ENCODE measurements around the gene MGLL.
A peak's percentile ranks its signal among the peaks of the same experiment; 100 is the strongest.

Gene MGLL

DNA sequence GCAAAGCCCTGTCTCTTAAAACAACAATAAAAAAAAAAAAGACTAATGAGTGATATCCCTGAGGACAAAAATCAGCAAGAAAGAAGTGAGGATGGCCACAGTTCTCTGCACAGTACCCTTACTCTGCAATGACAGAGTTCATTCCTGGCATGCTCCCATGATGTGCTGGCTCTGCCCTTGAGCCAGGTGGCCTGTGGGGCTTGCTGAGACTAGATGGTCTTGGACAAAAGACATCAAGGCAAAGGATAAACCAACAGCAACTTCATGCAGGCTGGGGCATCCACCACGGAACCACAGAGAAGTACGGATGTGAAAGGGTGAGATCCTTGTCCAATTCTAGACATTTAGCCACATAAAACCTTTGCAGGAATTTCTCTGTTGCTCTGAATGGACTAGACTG lies 12.7 kb downstream of the MGLL start:
- no peak for DNase-seq (ENCODE audit: low read depth)
- no peak overlapping the region for H3K4me3 ChIP-seq (ENCODE audit: control insufficient read depth, low read depth, low read length)
- TF ChIP-seq, protein P1, sequence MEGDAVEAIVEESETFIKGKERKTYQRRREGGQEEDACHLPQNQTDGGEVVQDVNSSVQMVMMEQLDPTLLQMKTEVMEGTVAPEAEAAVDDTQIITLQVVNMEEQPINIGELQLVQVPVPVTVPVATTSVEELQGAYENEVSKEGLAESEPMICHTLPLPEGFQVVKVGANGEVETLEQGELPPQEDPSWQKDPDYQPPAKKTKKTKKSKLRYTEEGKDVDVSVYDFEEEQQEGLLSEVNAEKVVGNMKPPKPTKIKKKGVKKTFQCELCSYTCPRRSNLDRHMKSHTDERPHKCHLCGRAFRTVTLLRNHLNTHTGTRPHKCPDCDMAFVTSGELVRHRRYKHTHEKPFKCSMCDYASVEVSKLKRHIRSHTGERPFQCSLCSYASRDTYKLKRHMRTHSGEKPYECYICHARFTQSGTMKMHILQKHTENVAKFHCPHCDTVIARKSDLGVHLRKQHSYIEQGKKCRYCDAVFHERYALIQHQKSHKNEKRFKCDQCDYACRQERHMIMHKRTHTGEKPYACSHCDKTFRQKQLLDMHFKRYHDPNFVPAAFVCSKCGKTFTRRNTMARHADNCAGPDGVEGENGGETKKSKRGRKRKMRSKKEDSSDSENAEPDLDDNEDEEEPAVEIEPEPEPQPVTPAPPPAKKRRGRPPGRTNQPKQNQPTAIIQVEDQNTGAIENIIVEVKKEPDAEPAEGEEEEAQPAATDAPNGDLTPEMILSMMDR (conservative IDR thresholded peaks at IDR 0.05; ENCODE audit: control insufficient read depth, insufficient read depth, low read depth, low read length): no peak

DNA sequence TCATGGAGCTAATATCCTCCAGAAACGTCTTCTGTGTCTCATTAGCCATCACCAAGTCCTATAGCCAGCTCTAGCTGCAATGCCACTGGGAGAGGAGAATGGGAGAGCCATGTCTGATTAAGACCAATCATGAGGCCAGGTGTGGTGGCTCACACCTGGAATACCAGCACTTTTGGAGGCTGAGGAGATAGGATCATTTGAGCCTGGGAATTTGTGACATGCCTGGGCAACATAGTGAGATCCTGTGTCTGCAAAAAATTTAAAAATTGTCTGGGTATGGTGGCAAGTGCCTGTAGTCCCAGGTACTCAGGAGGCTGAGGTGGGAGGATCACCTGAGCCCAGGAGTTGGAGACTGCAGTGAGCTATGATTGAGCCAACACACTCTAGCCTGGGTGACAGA lies 13.1 kb downstream of the MGLL start:
- no peak for DNase-seq (ENCODE audit: low read depth)
- H3K4me3 ChIP-seq (ENCODE audit: control insufficient read depth, low read depth, low read length): no peak overlapping the region

GRCh38 chr3:127808197-127808596 lies 14.1 kb downstream of the MGLL start:
- TF ChIP-seq, protein P1 (conservative IDR thresholded peaks at IDR 0.05; ENCODE audit: control insufficient read depth, insufficient read depth, low read depth, low read length): no peak
- no peak for DNase-seq (ENCODE audit: low read depth)
- no peak overlapping the region for H3K4me3 ChIP-seq (ENCODE audit: control insufficient read depth, low read depth, low read length)

More for the DNA sequence above, 13.1 kb downstream of the MGLL start:
- TF ChIP-seq, protein P1 (conservative IDR thresholded peaks at IDR 0.05; ENCODE audit: control insufficient read depth, insufficient read depth, low read depth, low read length): no peak

DNA sequence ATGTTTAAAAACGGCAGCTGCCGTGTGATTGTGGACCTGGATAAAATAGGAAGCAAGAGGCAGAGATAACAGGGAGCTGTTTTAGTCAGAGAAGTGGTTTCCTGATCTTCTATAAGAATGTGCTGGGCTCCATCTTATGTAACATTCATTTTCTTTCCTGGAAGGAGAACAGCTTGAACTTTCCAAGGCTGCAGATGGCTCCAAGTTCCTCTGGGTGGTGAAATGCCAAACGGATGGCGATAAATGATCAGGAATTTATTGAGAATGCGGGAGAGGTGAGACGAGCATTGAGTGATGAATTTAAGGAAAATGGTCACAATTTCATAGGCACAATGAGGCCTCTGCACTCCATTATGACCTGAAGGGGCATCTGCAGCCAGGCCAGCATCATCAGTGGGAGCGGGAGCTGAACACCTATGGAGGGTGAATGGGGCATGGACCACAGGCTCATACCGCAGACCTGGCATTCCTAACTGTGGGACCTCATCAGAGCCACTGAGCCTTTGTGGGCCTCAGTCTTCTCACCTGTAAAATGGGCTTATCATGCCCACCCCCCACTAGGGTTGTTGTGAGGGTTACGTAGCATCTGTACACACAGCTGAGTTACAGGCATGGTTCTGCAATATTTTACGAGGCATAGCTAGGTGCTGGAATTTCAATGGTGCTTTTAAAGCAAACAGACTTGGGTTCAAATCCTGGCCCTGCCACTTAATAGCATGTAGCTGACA lies 17.1 kb downstream of the MGLL start:
- H3K4me3 ChIP-seq (ENCODE audit: control insufficient read depth, low read depth, low read length): no peak overlapping the region
- no peak for DNase-seq (ENCODE audit: low read depth)
- TF ChIP-seq, protein P1 (conservative IDR thresholded peaks at IDR 0.05; ENCODE audit: control insufficient read depth, insufficient read depth, low read depth, low read length): no peak

- no peak for DNase-seq (ENCODE audit: low read depth)
Measured at GRCh38 chr3:127804141-127804540, 18.2 kb downstream of the MGLL start.

GRCh38 chr3:127803619-127804018 lies 18.7 kb downstream of the MGLL start:
- peak; percentile 98 for DNase-seq (ENCODE audit: low read depth)
- TF ChIP-seq, protein P1 (conservative IDR thresholded peaks at IDR 0.05; ENCODE audit: control insufficient read depth, insufficient read depth, low read depth, low read length): no peak
- H3K4me3 ChIP-seq (ENCODE audit: control insufficient read depth, low read depth, low read length): no peak overlapping the region

More at GRCh38 chr3:127804141-127804540, 18.2 kb downstream of the MGLL start:
- no peak overlapping the region for H3K4me3 ChIP-seq (ENCODE audit: control insufficient read depth, low read depth, low read length)
- TF ChIP-seq, protein P1 (conservative IDR thresholded peaks at IDR 0.05; ENCODE audit: control insufficient read depth, insufficient read depth, low read depth, low read length): no peak
